Measurements from ENCODE around the gene LRRC8E.

LRRC8E gene

GRCh38 chr19:7867092-7867844 lies 21.0 kb upstream of the LRRC8E start:
- no peak for DNase-seq (ENCODE audit: low read depth in 2 of 3, low spot score in 2 of 3)

DNA sequence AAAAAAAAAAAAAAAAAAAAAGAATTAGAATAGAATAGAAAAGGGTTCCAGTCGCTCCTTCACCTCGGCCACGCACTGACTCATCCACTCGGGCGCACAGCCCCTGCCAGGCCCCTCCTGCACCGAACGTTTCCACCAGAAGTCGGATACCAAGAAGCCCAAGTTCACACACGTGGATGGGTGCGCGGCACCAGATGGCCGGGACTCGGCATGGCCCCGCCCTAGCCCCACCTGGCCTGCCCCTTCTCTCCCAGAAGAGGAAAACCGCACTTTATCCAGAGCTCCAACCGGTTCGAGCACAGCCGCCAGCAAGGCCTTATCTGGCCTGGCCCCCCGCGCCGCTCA lies 20.0 kb upstream of the LRRC8E start:
- no peak for DNase-seq (ENCODE audit: low read depth in 2 of 3, low spot score in 2 of 3)

DNA sequence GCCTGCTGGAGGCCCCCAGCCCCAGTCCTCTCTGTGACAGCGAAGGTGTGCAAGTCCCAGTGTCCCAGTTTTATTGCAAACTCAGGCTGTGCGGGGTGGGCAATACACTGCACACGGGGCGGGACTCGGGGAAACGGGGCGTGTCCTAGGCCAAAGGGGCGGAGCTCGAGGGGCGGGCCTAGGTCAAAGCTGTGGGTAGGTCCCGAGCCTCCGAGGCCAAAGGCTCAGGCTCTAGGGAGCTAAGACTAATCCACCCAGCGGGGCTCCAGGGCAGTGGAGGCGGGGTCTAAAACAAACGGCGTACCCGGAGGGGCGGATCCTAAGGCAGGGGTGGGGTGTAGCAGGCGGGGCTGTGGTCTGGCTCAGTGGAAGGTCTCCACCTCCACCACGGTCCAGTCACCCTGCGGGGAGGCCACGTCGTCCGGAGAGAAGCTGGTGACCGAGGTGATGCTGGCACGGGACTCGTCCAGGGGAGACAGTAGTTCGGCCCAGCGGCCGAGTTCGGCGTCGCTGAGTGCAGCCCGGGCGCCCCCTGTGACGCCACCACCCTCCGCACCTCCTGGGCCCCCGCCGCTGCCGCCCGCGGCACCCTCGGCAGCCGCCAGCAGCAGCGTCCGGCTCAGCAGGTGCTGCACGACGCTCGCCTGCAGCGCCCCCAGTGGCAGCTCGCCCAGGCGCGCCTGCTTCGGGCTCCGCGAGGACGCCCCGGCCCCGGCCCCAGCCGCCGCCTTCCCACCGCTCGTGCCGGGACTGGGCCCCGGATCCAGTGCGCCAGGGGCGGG lies 19.4 kb upstream of the LRRC8E start:
- DNase-seq (ENCODE audit: low read depth in 2 of 3, low spot score in 2 of 3): peak; percentile 52 to 74 (median 70)

DNA sequence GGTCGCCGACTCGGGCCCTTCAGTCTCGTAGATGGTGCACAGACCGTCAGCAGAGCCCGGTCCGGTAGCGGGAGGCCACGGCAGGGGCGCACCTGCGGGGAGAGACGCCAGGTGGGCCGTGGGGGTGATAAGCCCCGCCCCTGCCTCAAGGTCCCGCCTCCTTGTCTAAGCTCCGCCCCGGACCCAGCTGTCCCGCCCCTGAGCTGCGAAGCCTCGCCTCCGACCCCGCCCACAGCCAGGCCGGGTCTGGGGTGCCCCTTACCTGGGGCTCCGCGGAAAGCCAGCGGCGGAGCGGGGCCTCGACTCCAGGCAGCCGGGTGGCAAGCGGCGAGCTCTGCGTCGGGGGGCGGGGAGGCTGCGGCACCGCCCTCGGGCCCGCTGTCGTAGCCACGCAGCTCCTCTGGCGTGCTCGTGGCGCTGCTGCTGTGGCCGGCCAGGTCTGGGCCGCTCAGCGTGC lies 18.8 kb upstream of the LRRC8E start:
- peak; percentile 55 to 85 (median 60) for DNase-seq (ENCODE audit: low read depth in 2 of 3, low spot score in 2 of 3)

- DNase-seq (ENCODE audit: low read depth in 2 of 3, low spot score in 2 of 3): no peak
Measured at GRCh38 chr19:7869910-7870511, 18.3 kb upstream of the LRRC8E start.

GRCh38 chr19:7870571-7871436 lies 17.5 kb upstream of the LRRC8E start:
- no peak for DNase-seq (ENCODE audit: low read depth in 2 of 3, low spot score in 2 of 3)

- peak; percentile 50 to 84 (median 57) for DNase-seq (ENCODE audit: low read depth in 2 of 3, low spot score in 2 of 3)
Measured at GRCh38 chr19:7871437-7872305, 16.6 kb upstream of the LRRC8E start.

DNA sequence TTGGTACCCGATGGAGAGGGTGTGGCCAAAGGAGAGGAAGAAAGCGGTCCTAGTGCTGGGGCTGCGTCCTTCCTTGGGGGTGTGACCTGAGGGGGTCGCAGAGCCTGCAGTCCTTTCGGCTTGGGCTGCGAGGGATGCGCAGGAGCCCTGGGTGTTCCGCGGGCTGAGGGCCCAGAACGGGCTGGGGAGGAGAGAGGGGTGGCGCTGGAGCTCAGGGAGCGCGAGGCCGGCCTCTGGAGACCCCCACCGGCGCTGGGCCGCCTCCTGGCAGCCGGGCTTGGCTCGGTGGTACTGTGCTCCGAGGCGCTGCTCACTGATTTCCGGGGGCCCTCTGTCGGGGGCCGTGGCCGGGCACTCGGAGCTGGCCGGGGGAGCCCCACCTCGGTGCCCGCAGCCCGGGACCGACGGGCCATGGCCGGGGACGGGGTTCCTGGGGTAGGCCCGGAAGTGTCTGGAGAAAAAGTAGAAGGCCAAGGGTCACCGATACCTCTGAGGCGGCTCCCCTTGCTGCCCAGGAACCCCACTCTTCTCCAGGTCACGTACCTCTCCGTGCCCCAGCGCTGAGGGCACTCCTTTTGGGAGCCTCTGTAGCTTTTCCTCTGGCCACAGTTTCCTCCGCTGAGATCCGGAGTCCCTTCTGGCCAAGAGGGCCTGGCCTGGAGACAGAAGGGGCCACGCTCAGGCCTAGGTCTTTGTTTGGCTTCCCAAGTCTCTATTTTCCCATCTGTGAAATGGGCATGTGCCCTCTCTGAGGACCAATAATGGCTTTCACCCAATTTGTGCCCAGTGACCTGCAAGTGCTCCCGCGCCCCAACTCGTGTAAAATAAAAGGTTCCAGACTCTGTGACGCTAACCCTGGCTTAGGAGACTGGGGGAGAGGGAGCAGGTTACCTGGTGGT lies 15.8 kb upstream of the LRRC8E start:
- DNase-seq (ENCODE audit: low read depth in 2 of 3, low spot score in 2 of 3): no peak

- DNase-seq (ENCODE audit: low read depth in 2 of 3, low spot score in 2 of 3): no peak
Measured at GRCh38 chr19:7873304-7874075, 14.8 kb upstream of the LRRC8E start.

DNA sequence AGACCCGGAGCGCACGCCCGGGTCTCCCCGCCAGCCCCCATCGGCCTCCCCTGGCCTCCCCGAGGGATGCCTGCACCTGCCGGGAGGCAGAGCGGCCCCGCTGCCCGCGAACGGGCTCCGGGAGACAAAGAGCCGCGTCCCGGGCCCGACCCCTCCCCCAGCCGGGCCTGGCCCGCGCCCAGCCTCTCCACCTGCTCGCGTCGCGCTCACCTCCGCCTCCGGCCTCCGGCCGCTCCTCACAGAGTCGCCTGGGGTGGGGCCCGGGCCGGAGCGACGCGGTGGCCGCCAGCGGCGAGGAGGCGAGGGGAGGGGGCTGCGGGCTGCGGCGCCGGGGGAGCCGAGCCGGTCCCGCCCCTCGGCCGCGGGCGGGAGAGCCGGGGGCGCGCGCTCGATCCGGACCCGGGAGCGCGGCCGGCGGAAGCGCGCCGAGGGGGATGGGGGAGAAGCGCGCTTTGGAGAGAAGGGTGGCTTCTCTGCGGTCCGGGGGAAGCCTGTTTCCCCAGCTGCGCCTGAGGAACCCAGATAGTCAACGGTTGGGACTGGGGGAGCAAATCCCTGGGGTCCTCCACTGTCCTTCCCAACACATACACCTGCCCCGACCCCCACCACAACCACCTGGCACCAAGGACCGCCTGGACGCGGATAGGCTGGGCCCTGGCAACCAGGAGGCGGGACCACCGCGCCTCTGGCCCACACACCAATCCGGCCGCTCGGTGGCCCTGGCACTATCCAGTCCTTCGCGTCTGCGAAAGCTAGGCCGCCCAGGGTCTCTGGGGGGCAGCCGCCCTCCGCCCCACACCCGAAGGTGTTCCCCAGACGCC lies 14.0 kb upstream of the LRRC8E start, which contains the start of gene PRR36:
Gene PRR36, minus strand, starts transcription at position 315 of the 821 bp plus-strand sequence. CDS start 701 bp downstream, outside the sequence.
- DNase-seq (ENCODE audit: low read depth in 2 of 3, low spot score in 2 of 3): no peak

GRCh38 chr19:7874897-7875273 lies 13.4 kb upstream of the LRRC8E start:
- no peak for DNase-seq (ENCODE audit: low read depth in 2 of 3, low spot score in 2 of 3)

DNA sequence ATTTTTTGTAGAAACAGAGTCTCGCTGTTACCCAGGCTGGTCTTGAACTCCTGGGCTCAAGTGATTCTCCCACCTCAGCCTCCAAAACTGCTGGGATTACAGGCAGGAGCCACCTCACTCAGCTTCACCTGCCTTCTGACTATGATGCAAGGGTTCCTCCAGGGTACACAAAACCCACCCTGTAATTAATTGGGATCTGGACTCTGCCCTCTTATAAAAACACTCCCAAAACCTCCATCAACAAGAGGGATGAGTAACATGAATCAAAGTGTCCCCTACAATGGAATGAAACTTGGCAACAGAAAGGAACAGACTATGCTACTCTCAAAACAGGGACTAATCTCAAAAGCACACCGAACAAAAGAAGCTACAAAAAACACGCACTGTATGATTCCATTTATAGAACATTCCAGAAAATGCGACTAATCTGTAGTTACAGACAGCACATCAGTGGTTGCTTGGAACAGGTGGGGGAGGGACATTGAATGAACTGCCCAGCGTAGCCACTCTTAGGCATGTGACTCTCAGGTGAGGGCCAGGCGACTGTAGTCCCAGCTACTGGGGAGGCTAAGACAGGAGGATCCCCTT lies 11.0 kb upstream of the LRRC8E start:
- DNase-seq (ENCODE audit: low read depth in 2 of 3, low spot score in 2 of 3): no peak

DNA sequence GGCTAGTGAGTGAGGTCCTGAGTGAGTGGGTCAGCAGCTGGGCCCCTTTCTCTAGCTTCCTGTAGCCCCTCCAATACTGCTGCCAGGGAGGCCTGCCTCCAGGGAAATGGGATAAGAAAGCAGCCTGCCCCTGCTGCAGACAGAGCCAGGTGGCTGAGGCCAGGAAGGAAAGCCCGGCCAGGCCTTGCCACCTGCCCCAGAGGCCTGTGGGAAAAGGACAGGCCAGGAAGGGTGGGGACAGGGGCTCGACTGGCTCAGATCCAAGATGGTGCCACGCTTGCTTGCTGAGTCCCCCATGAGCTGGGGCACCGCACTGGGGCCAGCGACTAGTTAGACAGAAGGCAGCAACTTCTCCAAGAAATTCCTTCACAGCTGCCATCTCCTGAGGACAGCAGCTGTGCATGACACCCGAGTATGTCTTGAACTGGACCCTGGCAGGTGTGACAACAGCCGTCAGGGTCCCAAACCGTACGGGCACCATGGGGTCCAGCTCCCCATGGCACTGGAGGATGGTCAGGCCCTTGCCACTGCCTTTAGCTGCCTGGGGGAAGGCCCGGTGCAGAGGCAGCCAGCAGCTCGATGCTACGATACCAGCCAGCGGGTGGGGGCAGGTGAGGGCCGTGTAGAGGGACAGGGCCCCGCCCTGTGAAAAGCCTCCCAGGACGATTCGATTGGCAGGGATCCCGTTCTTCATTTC lies 9.1 kb upstream of the LRRC8E start:
- no peak for DNase-seq (ENCODE audit: low read depth in 2 of 3, low spot score in 2 of 3)

GRCh38 chr19:7879836-7880235 lies 8.5 kb upstream of the LRRC8E start:
- DNase-seq (ENCODE audit: low read depth in 2 of 3, low spot score in 2 of 3): no peak

DNA sequence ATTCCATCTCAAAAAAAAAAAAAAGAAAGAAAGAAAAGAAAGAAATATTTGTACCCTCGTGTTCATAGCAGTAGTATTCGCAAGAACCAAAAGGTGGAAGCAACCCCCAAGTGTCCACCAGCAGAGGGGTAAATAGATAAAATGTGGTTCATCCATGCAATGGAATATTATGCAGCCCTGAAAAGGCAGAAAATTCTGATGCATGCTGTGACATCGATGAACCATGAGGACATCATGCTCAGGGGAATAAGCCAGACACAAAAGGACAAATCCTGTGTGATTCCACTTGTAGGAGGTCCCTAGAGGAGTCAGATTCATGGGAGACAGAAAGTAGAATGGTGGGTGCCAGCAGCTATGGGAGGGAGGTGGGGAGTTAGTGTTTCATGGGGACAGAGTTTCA lies 6.4 kb upstream of the LRRC8E start:
- no peak for DNase-seq (ENCODE audit: low read depth in 2 of 3, low spot score in 2 of 3)

DNA sequence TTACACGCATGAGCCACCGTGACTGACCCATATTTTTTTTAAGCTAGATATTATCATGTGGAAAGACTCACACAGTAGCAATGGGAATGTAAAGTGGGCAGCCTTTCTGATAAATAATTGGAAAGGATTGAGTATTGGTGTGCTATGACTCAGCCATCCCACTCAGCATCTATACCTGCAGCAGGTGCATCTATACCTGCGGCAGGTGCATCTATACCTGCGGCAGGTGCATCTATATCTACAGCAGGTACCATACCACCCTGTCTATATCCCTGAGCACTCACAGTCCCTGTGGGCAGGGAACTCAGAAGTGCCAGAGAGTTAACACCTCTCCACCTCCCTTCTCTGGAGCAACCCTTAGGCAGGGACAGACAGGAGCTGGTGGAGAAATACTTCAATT lies 5.2 kb upstream of the LRRC8E start:
- no peak for DNase-seq (ENCODE audit: low read depth in 2 of 3, low spot score in 2 of 3)

Measured in activated CD8-positive, alpha-beta memory T cell treated with anti-CD3 and anti-CD28 coated beads for 48 hours (primary cell).